ENCODE results near the gene TRIM2. TPM values are rescaled to one million over a fixed set of nuclear protein-coding genes. Genes with fewer than 3 reads are reported as not detected.

Gene TRIM2
- polyA plus RNA-seq, 1 of the 3 experiments (the other 2 are of a cell fraction): 16.4 TPM

- Histone ChIP-seq H2AFZ (ENCODE audit: low read depth) (no peak overlapping the region), H3K36me3 (replicated peaks in 1 of 2; ENCODE audit: control insufficient read depth in 1 of 2, insufficient read depth in 2 of 2, low read length in 1 of 2) (no peaks in the 10 kb centered on the region), H3K79me2 (ENCODE audit: insufficient read depth) (no peaks in the 10 kb centered on the region), H3K9me3 (no peaks in the 10 kb centered on the region), H3K4me2 (no peak overlapping the region), H3K4me1 (ENCODE audit: control insufficient read depth in 1 of 2, insufficient read depth in 2 of 2, low read depth in 1 of 2, low read length in 1 of 2) (no peaks in the 10 kb centered on the region), H3K27me3 (ENCODE audit: insufficient read depth) (no peaks in the 10 kb centered on the region), H3K27ac (ENCODE audit: low read depth in 2 of 2, low read length in 1 of 2) (no peak overlapping the region), H3K9ac (no peak overlapping the region), H4K20me1 (ENCODE audit: insufficient read depth) (no peaks in the 10 kb centered on the region), H3F3A (replicated peaks; ENCODE audit: insufficient read depth) (no peaks in the 10 kb centered on the region), H3K4me3 (ENCODE audit: low read depth in 2 of 2, low read length in 1 of 2) (no peak overlapping the region), H3K9me2 (no peaks in the 10 kb centered on the region)
- TF ChIP-seq GATA2 (CRISPR knock-in tag; IDR thresholded peaks at IDR 0.05) (no peak), USF2 (IDR thresholded peaks at IDR 0.05; ENCODE audit: borderline replicate concordance, low read depth, low read length) (no peak), IRF3 (IDR thresholded peaks at IDR 0.05; ENCODE audit: low read depth, low read length) (no peak), USF1 (IDR thresholded peaks at IDR 0.05; ENCODE audit: borderline replicate concordance, low read depth) (no peak), EZH2phosphoT487 (IDR thresholded peaks at IDR 0.05; ENCODE audit: borderline replicate concordance, low read depth) (no peak), MEF2A (IDR thresholded peaks at IDR 0.05; ENCODE audit: borderline replicate concordance, low read depth) (no peak), ZBTB33 (IDR thresholded peaks at IDR 0.05; ENCODE audit: borderline replicate concordance, low read depth) (no peak), TCF12 (IDR thresholded peaks at IDR 0.05) (no peak), MAX (IDR thresholded peaks at IDR 0.05; ENCODE audit: low read depth) (no peak), CTCF (IDR thresholded peaks at IDR 0.05) (no peak), RFX5 (IDR thresholded peaks at IDR 0.05; ENCODE audit: low read length) (no peak), NRF1 (IDR thresholded peaks at IDR 0.05; ENCODE audit: low read depth, low read length) (no peak), JUND (IDR thresholded peaks at IDR 0.05) (no peak), SMC3 (IDR thresholded peaks at IDR 0.05; ENCODE audit: low read depth, low read length) (no peak), MXI1 (IDR thresholded peaks at IDR 0.05; ENCODE audit: low read depth, low read length) (no peak), FOXM1 (IDR thresholded peaks at IDR 0.05; ENCODE audit: low read depth) (no peak), PBX3 (IDR thresholded peaks at IDR 0.05) (no peak), SIN3A (IDR thresholded peaks at IDR 0.05; ENCODE audit: borderline replicate concordance, low read depth, low read length) (no peak), REST (IDR thresholded peaks at IDR 0.05; ENCODE audit: low read depth, low read length) (no peak), ELF1 (IDR thresholded peaks at IDR 0.05) (no peak)
- no peak for DNase-seq
- WGBS (ENCODE audit: low lambda C conversion rate): 92% methylated on average over 20 of the region's 22 CpGs
- ChIA-PET CTCF (no interaction called here), POLR2A (no interaction called here)
These were observed 29.2 kb upstream of the TRIM2 start for GRCh38 chr4:153174821-153175567.
